Measurements from ENCODE around the gene ATP2A3.
A peak's percentile ranks its signal among the peaks of the same experiment; 100 is the strongest.

ATP2A3 gene

DNA sequence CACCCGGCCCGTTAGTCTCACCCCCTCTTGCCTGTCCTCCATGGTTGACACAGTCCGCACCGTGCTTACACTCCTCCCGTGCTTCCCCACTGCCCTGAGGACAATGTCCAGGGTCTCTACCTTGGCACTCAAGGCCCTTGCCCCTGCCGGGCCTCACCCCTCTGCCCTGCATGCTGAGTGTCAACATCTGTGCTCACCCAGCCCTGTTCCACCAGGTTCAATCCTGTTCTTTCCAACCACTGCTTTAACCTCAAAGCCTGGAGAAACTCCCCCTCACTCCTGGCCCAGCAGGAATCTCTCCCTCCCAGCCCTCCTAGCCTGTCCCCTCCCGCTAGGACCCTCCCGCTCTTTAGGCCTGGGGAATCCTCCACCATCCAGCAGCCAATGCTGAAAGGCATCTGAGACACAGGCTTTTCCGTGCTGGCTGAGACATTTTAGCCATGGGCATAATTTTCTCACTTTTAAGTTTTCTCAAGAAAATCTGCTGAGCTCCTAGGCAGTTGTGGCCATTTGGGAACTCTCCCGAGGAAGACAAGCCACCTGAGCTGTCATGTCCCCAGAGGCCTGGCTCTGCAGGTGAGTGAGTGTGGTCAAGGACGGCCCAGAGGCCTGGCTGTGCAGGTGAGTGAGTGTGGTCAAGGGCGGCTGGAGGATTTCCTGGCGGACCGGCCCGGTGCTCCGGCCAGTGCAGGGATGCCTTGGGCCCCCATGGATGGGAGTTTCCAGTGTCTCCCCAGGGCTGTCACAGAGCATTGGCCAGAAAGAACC, 37.2 kb downstream of the ATP2A3 start:
- peak; percentile 4 for DNase-seq (ENCODE audit: low spot score)

DNA sequence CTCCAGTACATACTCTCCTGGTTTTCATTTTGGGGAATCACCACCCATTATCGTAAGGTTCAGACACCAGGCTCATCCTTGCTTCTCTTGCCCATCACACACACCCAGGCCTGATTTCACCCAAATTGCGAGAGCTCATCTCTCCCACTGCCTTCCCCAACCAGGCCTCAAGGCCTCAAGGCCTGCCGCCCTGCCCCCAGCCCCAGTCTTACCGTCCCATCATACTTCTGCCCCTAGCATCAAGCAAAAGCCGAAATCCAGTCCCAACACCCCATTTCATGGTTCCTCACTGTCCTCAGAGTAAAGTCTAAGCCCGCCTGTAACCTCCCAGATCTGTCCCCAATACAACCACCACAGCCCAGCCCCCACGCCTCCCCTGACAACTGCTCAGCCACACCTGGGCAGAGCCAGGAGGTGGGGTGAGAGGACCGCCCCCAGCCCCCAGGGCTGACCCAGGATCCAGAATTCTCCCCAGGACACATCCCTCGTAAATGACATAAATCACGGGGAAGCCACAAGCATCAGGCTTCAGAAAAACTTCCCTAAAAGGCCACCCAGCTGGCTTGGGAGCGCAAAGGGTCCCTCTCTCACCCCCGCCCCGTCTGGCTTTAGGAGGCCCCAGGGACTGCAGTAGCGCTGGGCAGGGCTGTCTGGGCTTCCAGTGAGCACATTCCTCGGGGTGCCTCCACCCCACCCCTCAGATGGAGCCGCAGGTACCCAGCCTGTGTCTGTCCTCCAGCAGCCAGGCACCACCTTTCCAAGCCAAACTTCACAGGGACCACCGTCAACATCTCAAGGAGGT, 38.4 kb downstream of the ATP2A3 start:
- DNase-seq (ENCODE audit: low spot score): no peak

DNA sequence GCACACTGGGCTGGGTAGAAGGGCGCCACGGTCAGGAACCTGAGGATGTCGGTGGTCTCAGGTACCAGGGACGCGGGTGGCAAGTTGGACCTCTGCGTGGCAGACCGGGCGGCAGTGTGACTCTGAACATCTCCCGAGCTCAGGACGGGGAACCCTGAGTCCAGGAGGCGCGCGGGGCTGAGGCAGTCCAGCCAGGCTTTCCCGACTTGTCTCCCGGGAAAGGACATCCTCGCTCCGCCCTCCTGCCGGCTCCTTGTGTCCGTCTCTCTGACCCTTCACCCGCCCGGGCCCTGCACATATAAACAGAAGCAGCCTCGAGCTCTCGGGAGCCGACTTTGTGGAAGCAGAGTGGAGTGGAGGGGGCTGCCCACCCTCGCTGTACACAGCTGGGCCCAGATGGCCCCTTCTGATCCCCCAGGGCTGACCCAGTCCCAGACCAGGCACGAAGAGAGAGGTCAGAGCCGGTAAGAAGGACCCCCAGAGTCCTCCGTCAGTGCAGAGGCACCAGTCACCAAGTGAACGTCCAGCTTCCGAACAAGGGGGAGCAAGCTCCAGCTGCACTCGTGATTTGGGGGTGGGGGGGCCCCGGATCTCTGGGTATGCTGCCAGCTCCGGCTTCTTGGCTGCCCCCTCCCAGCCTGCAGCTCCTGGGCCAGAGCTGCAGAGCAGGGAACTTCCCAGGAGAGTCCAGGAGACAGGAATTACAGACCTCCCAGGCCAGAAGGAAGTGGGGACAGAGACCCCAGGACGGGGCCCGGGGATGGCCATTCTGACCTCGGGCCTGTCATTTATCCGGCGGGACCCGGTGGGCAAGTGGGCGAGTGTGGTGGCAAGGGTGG, 39.5 kb downstream of the ATP2A3 start:
- DNase-seq (ENCODE audit: low spot score): no peak

DNA sequence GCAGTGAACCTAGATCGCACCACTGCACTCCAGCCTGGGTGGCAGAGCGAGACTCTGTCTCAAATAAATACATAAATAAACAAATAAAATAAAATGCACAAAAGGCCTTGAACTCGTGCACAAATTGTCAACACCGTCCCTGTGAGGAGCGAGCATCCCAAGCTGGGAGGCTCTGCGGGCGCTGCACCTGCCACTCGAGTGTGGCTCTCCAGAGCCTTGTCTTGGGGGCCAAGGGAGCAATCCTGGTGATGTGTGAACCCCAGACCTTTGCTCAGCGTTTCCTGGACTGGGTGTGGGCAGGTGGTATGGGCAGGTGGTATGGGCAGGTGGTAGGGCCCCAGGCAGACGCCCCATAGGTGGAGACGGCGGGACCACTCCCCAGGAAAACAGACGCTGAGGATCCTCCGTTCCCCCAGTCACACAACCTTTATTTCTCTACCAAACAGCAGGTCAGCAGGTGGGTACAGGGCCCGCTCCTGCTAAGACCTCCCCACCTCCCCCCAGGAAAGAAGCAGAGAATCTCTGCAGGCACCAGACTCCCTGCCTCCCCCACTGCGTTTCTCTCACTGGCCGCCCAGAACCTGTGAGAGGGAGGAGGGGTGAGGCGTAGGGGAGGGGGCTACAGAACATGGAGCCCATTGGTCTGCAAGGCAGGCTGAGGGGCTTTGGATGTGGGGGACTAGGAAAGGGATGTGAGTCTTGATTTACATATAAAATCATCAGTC, 40.6 kb downstream of the ATP2A3 start:
- DNase-seq (ENCODE audit: low spot score): no peak

DNA sequence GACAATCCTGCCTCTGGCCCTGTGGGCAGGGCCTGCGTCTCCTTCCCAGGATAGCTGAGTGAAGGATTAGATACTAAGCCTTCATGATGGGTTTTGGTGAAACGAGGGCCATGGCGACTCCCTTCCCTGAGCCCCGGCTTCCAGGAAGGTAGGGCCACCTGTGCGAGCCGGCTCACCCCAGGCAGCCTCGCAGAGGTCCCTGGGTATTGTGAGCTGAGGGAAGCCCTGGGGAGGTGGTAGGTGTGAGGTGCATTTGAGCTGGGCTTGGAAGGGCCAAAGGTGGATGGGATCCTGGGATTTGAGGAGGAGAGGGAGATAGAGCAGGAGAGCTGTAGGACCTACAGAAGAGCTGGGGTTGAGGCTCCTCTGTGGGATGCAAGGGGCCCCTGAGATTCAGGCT, 41.5 kb downstream of the ATP2A3 start:
- no peak for DNase-seq (ENCODE audit: low spot score)

DNA sequence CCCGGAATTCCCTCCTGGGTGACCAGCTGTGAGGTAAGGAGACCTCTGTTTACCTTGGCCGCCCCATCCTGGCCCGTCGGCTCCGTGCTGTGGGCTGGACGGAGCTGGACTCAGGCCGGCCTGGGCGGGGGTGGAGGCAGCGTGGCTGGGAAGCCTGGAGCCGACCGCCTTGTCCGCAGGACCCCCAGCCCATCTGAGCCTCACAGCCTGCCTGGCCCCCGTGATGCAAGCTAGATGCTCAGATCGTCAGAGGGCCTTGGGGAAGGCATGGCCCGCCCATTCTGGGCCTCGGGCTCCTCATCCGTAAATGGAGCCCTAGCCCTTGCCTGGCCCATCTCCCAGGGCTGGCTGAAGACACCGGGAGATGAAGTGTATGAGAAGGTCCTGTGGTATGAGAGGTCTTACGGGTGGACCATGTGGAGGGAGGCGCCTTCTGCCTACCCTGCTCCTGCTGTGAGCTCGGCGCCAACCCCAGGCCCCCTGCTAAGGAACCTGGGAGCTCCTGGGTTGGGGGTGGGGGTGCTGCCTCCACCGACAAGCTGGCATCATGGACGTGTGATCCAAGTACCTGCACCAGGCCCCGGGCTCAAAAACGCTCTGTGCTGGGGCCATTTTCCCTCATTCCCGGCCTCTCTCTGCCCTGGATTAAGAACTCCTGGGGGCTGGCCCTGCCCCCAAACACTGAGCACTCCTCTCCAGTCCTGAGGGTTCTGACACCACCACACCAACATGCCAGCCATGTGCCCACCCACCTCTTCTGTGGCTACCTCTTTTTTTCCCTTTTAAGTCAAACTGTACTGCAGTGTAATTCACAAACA, 42.5 kb downstream of the ATP2A3 start:
- no peak for DNase-seq (ENCODE audit: low spot score)

DNA sequence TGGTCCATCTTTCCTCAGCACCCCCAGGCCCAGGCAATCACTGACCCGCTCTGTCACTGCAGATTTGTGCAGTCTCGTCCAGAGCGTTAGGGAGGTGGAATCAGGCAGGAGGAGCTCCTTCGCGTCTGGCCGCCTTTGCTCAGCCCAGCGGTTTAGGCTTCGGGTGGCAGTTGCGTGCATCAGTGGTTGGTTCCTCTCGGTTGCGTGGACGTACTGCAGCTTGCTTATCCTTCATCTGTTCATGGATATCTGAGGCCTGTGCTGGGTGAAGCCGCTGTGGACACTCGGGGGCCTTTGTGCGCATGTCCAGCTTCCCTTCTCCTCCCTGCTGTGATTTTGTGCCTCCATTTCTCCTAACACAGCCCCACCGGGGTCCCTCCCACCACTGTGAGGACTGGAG, 43.2 kb downstream of the ATP2A3 start:
- DNase-seq (ENCODE audit: low spot score): no peak

DNA sequence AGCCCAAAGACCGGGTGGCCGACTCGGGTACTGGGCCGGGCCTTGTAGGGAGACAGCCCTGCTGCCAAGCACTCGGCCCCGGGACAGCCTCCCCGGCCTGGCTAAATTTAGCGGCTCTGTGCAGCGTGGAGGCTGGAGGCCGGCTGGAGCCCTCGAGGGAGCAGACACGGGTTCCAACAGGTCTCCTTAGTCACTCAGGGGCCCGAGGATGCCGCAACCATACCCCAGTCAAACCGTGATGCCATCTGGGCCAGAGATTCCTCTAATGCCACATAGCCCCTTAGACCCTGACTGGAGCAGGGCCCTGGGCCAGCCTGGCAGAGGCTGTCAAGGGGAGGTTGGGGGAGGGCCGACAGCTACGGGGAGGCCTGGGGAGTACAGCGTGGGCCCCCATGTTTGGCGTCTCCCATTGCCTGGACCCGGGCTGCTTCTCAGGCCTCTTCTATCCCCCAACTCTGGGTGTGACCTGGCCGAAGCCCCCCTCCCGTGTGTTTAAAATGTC, 45.1 kb downstream of the ATP2A3 start:
- no peak for DNase-seq (ENCODE audit: low spot score)

DNA sequence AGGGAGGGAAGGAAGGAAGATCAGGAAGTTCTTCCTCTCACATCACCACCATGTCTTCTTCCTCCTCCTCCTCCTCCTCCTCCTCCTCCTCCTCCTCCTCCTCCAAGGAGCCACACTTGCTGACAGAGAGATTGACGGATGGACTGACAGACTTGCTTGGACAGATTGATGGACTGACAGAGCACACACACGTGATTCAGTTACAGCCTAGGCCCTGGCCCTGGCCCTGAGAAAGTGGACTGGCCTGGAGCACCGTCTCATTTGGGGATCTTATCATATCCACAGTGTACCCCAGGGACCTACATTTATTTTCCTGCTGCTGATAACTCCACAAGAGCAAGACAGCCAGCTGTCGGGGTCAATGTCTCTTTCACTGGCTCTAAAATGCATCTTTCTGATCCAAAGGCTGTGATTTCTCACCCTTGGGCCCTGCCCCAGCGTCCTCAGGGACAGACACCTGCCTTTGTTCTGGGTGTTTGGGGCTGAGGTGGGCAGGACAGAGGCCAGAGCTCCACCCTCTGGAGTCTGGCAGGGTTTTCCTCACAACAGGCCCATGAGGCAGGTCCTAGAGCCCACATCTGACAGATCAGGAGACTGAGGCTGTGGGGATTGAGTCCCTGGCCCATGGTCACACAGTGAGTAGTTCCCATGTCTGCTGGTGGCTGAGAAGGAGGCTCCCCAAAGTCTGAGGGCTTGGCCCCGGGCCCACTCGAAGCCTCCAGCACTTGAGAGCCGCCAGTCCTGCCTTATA, 45.7 kb downstream of the ATP2A3 start:
- no peak for DNase-seq (ENCODE audit: low spot score)

DNA sequence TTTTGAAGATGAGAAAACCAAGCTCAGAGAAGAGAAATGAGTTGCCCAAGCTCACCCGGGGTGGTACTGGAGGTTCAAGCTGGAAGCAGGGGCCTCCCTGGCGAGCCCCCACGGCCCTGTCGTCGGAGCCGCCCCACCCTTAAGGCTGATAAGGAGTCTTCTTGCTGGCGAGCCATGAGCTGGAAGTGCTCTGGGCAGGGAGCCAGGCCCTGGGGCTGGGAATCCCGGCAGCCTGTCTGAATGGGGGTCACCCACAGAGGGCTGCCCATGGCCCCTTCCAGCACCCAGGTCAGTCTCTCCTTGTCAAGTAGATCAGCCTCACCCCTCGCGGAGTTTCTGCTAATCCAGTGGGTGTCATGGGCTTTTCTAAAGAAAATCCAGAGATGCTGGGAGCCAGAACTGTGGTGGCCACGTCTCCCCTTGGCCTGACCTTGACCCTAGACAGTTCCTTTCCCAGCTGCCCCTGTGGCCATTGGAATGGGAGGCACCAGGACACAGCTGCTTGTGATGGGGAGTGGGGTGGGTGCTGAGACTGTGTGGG, 46.8 kb downstream of the ATP2A3 start:
- no peak for DNase-seq (ENCODE audit: low spot score)

DNA sequence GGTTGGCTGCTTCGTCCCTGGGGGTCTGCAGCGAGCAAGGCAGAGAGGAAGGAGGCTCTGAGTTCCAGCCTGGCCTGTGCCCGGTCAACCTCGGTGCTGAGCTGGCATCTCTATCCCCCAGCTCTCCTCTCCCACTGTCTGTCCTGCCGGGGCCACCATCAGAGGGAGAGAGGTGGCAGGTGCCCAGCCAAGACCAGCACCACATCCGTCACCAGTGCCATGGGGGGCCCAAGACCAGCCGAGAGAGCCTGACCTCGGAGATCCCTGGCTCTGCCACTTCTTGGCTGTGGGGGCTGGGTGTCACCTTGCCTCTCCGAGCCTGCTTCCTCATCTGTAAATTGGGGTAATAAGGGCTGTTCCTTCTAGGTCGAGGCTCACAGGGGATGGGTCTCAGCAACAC, 47.4 kb downstream of the ATP2A3 start:
- DNase-seq (ENCODE audit: low spot score): no peak

DNA sequence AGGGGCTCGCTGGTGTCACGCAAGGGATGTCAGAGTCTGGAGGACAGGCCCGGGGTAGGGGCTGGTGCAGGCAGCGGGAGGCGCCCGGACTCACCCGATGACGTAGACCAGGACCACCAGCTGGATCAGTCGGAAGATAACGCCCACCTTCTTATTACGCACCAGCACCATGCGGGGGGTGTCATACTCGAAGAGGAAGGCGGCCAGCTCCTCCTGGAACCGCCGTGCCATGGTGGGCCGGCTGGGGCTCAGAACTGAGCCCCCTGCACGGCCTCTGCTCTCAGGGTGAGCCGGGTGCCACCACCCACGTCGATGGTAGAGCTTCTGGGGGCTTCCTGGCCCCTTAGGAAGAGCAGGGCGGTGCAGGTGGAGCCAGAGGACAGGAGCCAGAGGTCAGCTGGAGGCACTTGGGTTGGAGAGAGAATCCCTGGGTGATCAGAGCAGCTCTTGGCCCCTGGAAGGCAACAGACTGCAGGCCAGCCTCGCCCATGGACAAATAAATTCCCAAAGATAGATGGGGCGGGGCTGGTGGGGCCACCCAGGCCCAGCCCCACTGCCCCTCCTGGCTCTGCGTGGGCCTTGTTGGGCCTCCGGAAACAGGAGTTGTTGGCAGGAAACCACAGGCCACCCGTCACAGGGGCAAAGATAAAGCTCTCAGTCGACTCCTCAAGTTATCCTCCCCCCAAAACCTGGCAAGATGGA, 48.1 kb downstream of the ATP2A3 start, which contains the start of gene P2RX1:
Gene P2RX1, minus strand, starts transcription at position 471 of the 702 bp plus-strand sequence. Its CDS starts 240 bp downstream, at position 231.
- no peak for DNase-seq (ENCODE audit: low spot score)

DNA sequence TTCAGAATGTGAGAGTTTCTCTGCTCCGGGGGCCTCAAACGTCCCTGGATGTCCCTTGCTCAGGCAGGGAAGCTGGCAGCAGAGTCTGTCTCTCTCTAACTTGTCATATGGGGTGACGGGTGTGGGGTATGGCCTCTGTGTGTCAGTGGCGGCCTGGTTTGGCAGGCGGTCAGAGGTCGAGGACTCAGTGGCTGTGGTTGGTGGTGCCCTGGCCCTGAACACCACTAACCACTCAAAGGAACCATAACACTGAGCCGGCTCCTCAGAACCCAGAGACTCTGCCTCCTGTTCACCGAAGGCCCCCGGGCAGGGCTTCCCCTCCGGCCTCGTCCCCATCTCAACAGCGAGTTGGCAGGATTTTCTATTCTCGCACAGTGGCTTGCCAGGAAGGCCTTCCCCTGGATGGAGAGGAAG, 48.6 kb downstream of the ATP2A3 start:
- no peak for DNase-seq (ENCODE audit: low spot score)

DNA sequence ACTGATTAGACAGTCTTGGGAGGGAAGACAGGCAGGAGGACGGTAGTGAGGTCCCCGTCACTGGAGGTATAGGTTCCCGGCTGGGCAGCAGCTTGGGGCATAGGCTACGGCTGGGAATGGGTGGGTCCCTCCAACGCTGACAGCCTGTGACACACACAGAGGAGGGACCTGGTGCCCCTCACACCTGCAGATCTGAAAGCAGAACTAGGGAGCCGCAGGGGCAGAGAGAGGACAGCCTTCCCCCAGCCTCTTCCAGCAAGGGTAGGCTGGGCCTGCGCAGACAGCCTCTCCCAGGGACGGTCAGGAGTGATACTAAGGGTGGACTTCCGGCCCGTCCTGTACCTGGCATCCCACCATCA, 49.9 kb downstream of the ATP2A3 start:
- no peak for DNase-seq (ENCODE audit: low spot score)

DNA sequence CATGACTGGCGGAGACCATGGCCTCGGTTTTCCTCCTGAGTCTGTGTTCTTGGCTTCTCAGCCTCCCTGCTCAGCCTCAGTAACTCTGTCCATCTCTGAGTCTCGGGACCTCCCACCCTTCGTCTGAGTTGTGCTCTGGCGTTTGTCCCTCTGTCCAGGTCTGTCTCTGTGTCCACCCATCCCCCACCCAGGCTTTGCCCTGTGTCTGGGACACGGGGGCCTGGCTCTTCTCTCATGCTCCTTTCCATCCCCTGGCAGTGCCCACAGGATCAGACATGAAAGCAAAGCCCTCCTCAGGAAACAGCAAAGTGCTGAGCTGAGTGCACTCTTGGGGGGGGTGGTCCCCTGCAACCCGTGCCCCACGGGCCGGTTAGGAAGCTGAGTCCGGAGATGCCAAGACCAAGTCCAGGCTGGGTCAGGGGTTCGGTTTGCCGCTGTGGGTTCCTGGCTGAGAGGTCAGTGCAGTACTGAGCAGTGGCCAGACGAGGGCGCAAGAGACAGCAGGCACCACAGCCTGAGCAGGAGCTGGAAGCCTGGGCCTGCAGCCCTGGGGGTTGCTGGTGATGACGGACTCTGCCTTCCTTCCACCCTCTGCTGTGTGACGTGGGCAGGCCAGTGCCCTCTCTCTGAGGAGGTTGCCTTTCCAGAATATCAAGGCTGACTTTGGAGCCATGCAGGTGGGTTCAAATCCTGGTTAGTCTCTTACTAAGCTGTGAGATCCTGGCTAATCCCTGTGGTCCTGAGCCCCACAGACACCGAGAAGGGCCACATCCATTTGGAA, 50.5 kb downstream of the ATP2A3 start:
- DNase-seq (ENCODE audit: low spot score): peak; percentile 93

DNA sequence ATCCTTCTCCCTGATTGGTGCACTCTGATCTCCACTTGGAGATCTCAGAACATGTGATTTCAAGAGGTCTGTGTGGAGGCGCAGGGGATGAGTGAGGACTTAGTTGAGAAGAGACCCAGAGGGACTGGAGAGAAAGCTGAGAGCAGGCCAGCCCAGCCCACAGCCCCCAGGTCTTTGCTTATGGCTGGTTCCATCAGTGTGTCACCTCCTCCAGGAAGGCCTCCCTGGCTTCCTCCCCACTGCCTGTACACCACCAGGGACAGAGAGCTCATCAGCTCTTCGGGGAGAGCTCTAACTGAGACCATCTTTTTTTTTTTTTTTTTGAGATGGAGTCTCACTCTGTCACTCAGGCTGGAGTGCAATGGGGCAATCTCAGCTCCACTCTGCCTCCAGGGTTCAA, 51.4 kb downstream of the ATP2A3 start:
- no peak for DNase-seq (ENCODE audit: low spot score)

DNA sequence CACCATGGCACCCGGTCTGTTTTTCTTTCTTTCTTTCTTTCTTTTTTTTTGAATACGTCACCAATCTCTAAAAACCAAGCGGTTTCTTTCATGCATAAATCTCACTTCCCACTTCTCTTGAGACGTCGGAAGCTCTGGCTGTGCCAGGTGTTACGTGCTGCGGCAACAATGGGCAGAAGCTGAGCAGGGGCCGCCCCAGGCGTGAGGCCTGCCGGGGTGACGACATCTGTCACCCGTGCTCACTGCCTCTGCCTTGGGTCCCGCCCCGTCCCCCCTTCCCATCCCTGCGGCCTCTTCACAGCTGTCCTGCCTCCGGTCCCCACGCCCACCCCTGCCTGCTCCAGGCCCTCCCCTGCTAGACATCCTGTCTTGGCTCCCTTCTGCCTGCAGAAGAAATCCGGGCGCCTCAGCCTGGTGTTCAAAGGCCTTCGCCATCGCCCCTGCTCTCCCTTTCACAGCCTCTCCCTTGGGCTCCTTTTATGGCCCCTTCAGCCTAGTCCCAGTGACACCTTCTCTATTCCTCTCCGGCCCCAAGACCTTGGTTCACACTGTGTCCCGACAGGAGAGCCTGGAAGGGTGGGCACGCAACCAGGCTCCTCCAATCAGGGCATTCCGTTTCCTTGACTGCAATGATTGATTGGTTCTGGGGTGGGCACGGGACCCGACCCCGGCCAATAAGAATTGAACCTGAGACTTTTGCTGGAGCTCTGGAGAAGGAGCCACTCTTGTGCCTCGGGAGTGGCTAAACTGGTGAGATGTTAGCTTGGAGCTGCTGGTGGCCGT, 52.8 kb downstream of the ATP2A3 start:
- no peak for DNase-seq (ENCODE audit: low spot score)

All from iPS-NIHi11 (cell line).